LNCaP clone FGC (cell line): ENCODE data around the gene CMTM5.

ENCODE experiments used
- DNase-seq: peaks from one replicate; pipeline ENCODE4 v3.0.0-alpha.2; 2011; ENCODE audit warnings: low read depth
- H3K4me3 ChIP-seq: 2 replicates; pipeline ENCODE4 v1.5.1; 2011; ENCODE audit warnings: mild to moderate bottlenecking, low read depth, low read length, control low read depth
- TF ChIP-seq, protein P1 (sequence below): IDR thresholded peaks from 2 replicates; pipeline ENCODE4 v1.5.1; 2012; ENCODE audit warnings: mild to moderate bottlenecking; ENCODE audit not compliant: control insufficient read depth, insufficient read depth; ENCODE audit errors: extremely low read depth

The CMTM5 gene

DNA sequence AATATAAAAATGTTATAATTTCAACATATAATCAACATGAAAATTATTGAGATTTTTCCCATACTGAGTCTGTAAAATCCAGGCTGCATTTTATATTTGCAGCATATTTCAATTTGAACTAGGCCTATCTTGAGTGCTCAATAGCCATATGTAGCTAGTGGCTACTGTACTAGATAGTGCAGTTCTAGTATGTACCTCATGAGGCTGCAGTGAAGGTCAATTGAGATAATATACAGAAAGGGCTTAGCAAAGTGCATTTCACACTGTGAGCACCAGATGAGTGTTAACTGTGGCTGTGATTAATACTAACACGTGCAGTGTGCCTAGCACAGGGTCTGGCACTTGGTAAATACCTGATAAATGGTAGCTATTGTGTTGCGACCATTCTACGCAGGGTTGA lies 18.8 kb upstream of the CMTM5 start:
- TF ChIP-seq, protein P1, sequence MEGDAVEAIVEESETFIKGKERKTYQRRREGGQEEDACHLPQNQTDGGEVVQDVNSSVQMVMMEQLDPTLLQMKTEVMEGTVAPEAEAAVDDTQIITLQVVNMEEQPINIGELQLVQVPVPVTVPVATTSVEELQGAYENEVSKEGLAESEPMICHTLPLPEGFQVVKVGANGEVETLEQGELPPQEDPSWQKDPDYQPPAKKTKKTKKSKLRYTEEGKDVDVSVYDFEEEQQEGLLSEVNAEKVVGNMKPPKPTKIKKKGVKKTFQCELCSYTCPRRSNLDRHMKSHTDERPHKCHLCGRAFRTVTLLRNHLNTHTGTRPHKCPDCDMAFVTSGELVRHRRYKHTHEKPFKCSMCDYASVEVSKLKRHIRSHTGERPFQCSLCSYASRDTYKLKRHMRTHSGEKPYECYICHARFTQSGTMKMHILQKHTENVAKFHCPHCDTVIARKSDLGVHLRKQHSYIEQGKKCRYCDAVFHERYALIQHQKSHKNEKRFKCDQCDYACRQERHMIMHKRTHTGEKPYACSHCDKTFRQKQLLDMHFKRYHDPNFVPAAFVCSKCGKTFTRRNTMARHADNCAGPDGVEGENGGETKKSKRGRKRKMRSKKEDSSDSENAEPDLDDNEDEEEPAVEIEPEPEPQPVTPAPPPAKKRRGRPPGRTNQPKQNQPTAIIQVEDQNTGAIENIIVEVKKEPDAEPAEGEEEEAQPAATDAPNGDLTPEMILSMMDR, result no peak
- DNase-seq, result no peak
- no peak overlapping the region for H3K4me3 ChIP-seq

- no peak overlapping the region for H3K4me3 ChIP-seq
- TF ChIP-seq, protein P1, result no peak
- DNase-seq, result no peak
Measured at GRCh38 chr14:23358553-23359166, 18.2 kb upstream of the CMTM5 start.

DNA sequence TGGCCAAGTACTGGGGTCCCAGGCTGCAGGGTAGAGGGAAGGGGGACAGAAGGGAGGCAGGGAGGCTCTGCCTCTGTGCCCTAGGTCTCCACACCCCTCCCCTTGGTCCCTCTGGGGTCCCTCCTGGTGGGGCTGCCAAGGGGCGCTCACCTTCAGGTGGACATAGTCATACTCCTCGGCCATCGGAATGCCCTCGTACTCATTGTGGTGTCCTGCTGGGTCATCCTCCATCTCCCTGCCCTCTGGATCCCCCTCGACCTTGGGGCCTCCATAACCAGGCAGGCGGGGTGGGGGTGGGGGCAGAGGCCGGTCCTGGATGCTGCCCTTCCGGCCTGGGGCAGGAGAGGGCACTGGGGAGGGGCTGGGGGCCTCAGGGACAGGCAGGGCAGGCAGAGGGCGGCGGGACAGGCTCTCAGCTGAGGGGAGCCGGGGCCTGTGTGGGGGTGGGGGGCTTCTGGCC lies 17.6 kb upstream of the CMTM5 start:
- DNase-seq, result no peak
- TF ChIP-seq, protein P1, result no peak
- H3K4me3 ChIP-seq, result no peak overlapping the region

DNA sequence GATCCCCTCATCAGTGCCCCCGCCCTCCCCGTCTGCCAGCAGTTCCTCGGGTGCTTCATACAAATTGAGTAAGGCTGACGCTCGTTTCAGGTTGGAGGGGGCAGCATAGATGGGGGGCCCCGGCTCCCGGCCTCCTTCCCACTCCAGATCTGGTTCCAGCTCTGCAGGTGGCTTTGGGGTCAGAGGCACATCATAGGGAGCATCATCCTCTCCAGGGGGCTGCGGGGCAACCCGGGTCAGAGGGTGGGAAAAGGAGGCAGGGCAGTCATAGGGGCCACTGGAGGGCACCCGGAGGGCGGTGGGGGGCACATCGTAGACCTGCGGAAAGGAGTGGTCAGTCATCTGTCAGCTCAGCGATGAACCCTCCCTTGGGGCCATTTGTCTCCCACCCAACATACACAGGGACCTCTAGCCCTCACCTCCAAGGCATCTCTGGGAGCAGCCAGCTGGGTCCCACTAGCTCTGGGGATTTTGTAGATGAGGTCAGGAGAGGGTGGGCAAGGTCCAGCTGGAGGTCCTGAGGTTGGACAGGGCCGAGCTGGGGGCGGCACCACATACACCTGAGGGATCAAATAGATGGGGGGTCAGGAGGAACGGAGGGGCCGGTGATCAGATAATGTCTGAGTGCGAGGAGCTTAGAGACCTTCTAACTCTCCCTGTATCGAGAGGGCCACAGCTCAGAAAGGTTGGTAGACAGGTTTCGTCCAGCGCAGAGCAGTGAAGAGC lies 17.0 kb upstream of the CMTM5 start:
- H3K4me3 ChIP-seq, result no peak overlapping the region
- TF ChIP-seq, protein P1, result no peak
- no peak for DNase-seq

- no peak for DNase-seq
- TF ChIP-seq, protein P1, result peak; percentile 7; the same call in 1 of the 2 replicates
- no peak overlapping the region for H3K4me3 ChIP-seq
Measured at GRCh38 chr14:23360496-23360895, 16.4 kb upstream of the CMTM5 start.

- DNase-seq, result no peak
- TF ChIP-seq, protein P1, result no peak
- no peak overlapping the region for H3K4me3 ChIP-seq
Measured at GRCh38 chr14:23361320-23361719, 15.5 kb upstream of the CMTM5 start.
